Esophagus muscularis mucosa (tissue), 4 donors: ENCODE results near the gene VWA3B. TPM values are rescaled to one million over a fixed set of nuclear protein-coding genes. Genes with fewer than 3 reads are reported as not detected.
A peak's percentile ranks its signal among the peaks of the same experiment; 100 is the strongest.
"Not testable (repeated sequence)": the region's sequence is repeated elsewhere in the genome, so short reads cannot be mapped to it uniquely, and the experiment has no call there.

Experiments
- DNase-seq: peaks from one replicate; pipeline ENCODE4 v3.0.0-alpha.2; 2017; ENCODE audit errors: extremely low spot score
- H3K27ac ChIP-seq, 4 donors: fragments of 200-600 bp; sonication (generic); replicated peaks in 1 of 4; 1 replicate in 3 of 4; 2 replicates in 1 of 4; pipeline ENCODE4 v1.5.1; 2016 to 2019; ENCODE audit warnings: mild to moderate bottlenecking in 1 of 4
- H3K27me3 ChIP-seq, 4 donors: fragments of 200-600 bp; sonication (generic); one replicate each; pipeline versions ENCODE4 v1.5.1 to v1.6.0; 2016 to 2019
- H3K36me3 ChIP-seq, 4 donors: fragments of 200-600 bp; sonication (generic); one replicate each; pipeline ENCODE4 v1.5.1; 2016 to 2019
- H3K4me1 ChIP-seq, 4 donors: fragments of 200-600 bp; sonication (generic); one replicate each; pipeline ENCODE4 v1.5.1; 2016 to 2019
- H3K4me3 ChIP-seq, 4 donors: fragments of 200-600 bp; sonication (generic); 1 replicate in 2 of 4; 2 replicates in 2 of 4; pipeline ENCODE4 v1.5.1; 2016 to 2019; ENCODE audit warnings: mild to moderate bottlenecking in 4 of 4, moderate library complexity in 1 of 4
- H3K9me3 ChIP-seq, 4 donors: fragments of 200-600 bp; sonication (generic); 1 replicate in 3 of 4; 2 replicates in 1 of 4; pipeline ENCODE4 v1.5.1; 2016 to 2019
- CTCF ChIP-seq, 3 experiments: fragments of 200-600 bp in 2 of 3; fragments of 450-650 bp in 1 of 3; sonication (generic) in 2 of 3; IDR thresholded peaks; one replicate each; pipeline ENCODE4 v1.5.1; 2017 to 2019; ENCODE audit warnings: antibody characterized with exemption in 3 of 3, mild to moderate bottlenecking in 2 of 3, moderate library complexity in 1 of 3
- EP300 ChIP-seq: sonication (generic); formaldehyde crosslinking; IDR thresholded peaks from one replicate; pipeline ENCODE4 v1.6.1; 2017; ENCODE audit warnings: antibody characterized with exemption
- POLR2A ChIP-seq: fragments of 450-650 bp; IDR thresholded peaks from one replicate; pipeline ENCODE4 v1.6.1; 2017; ENCODE audit warnings: antibody characterized with exemption, moderate library complexity, mild to moderate bottlenecking, low read depth
- POLR2AphosphoS5 ChIP-seq, 2 donors: sonication (generic); formaldehyde crosslinking; IDR thresholded peaks; one replicate each; pipeline ENCODE4 v1.6.1; 2017; ENCODE audit warnings: antibody characterized with exemption in 2 of 2
- WGBS: methylation state at CpG from one replicate; pipeline ENCODE4 v1.1.5; 2018; 5-methylcytosine and 5-hydroxymethylcytosine counted together
- intact Hi-C: fragments of 100-400 bp; cut with DNase I; formaldehyde crosslinking; loops from one replicate; pipeline ENCODE4 v1.15.1; 2023
- total RNA-seq, 4 donors: library from RNA; depleted of rRNA; stranded (reverse); fragments of >200 nt; gene quantifications; one replicate each; pipeline versions ENCODE4 v1.1.0 to v1.2.1, GENCODE V29; 2016

Gene VWA3B
- total RNA-seq, 4 donors from 2014 or later, result not detected

GRCh38 chr2:98123286-98123685 lies 36.3 kb downstream of the VWA3B start:
- no peak overlapping the region for H3K4me3 ChIP-seq
- 74% methylated on average over 8 of the region's 8 CpGs for WGBS
- H3K27me3 ChIP-seq, result no peaks in the 10 kb centered on the region
- no peaks in the 10 kb centered on the region for H3K9me3 ChIP-seq
- H3K36me3 ChIP-seq, result no peaks in the 10 kb centered on the region
- no peak for DNase-seq
- TF ChIP-seq CTCF (IDR thresholded peaks at IDR 0.05) (no peak), POLR2AphosphoS5 (IDR thresholded peaks at IDR 0.05) (no peak), EP300 (no peak), POLR2A (no peak)
- H3K4me1 ChIP-seq, result peaks cover 4 to 25% (median 9%) of the 10 kb centered on the region in 4 donors
- no peak overlapping the region for H3K27ac ChIP-seq
- intact Hi-C loops, result no loop called here

- intact Hi-C loops, result no loop called here
- H3K9me3 ChIP-seq, result no peaks in the 10 kb centered on the region
- H3K36me3 ChIP-seq, result no peaks in the 10 kb centered on the region
- no peaks in the 10 kb centered on the region for H3K27me3 ChIP-seq
- 52% methylated on average over 5 of the region's 5 CpGs for WGBS
- no peak for DNase-seq
- H3K4me1 ChIP-seq, result peaks cover 4 to 23% (median 9%) of the 10 kb centered on the region in 4 donors
- TF ChIP-seq CTCF (IDR thresholded peaks at IDR 0.05) (no peak), POLR2AphosphoS5 (IDR thresholded peaks at IDR 0.05) (peak in 1 of 2 donors; percentile 39)
- H3K4me3 ChIP-seq, result no peak overlapping the region
- peak overlapping the region in 3 of 4 donors; percentile 4 to 57 (median 40) for H3K27ac ChIP-seq
These were observed 39.1 kb downstream of the VWA3B start for GRCh38 chr2:98126061-98126460.

- TF ChIP-seq POLR2AphosphoS5 (IDR thresholded peaks at IDR 0.05), result no peak
- no peak for TF ChIP-seq EP300
- TF ChIP-seq POLR2A, result no peak
- TF ChIP-seq CTCF (IDR thresholded peaks at IDR 0.05), result no peak
- Histone ChIP-seq H3K4me3 (no peak overlapping the region), H3K36me3 (no peaks in the 10 kb centered on the region), H3K27ac (no peak overlapping the region), H3K4me1 (peaks cover 4 to 20% (median 9%) of the 10 kb centered on the region in 4 donors), H3K27me3 (no peaks in the 10 kb centered on the region), H3K9me3 (no peaks in the 10 kb centered on the region)
- intact Hi-C loops, result no loop called here
- WGBS, result 80% methylated on average over 11 of the region's 15 CpGs
- no peak for DNase-seq
These were observed 40.4 kb downstream of the VWA3B start for GRCh38 chr2:98127229-98127989.

- TF ChIP-seq POLR2AphosphoS5 (IDR thresholded peaks at IDR 0.05), result no peak
- no peak for TF ChIP-seq POLR2A
- TF ChIP-seq EP300, result no peak
- TF ChIP-seq CTCF (IDR thresholded peaks at IDR 0.05), result no peak
- 89% methylated on average over 7 of the region's 7 CpGs for WGBS
- intact Hi-C loops, result no loop called here
- H3K4me1 ChIP-seq, result peaks cover 4 to 20% (median 9%) of the 10 kb centered on the region in 4 donors
- H3K36me3 ChIP-seq, result no peaks in the 10 kb centered on the region
- no peak overlapping the region for H3K4me3 ChIP-seq
- no peak overlapping the region for H3K27ac ChIP-seq
- H3K9me3 ChIP-seq, result no peaks in the 10 kb centered on the region
- H3K27me3 ChIP-seq, result no peaks in the 10 kb centered on the region
- DNase-seq, result no peak
These were observed 41.7 kb downstream of the VWA3B start for GRCh38 chr2:98128556-98129109.

- DNase-seq, H3K4me3 ChIP-seq, H3K36me3 ChIP-seq, H3K27ac ChIP-seq, H3K27me3 ChIP-seq, intact Hi-C loops, H3K9me3 ChIP-seq: not testable (repeated sequence)
- H3K4me1 ChIP-seq, result peaks cover 4 to 32% (median 15%) of the 10 kb centered on the region in 4 donors
- 73% methylated on average over 5 of the region's 5 CpGs for WGBS
These were observed 43.1 kb downstream of the VWA3B start for GRCh38 chr2:98130073-98130472.
